SK-N-SH (cell line): ENCODE measurements around the gene SEMG1. TPM values are rescaled to one million over a fixed set of nuclear protein-coding genes. Genes with fewer than 3 reads are reported as not detected.

Experiments used
- CTCF ChIA-PET: fragments of 300-600, 350-600 bp; formaldehyde crosslinking; extraction: SDS; loops from one replicate; lab custom pipeline; 2021; lab: Yijun Ruan, JAX
- POLR2A ChIA-PET: fragments of 350-600 bp; sonication (Branson Sonifier 250); formaldehyde crosslinking; extraction: SDS; loops from one replicate; lab custom pipeline; 2020; ENCODE audit warnings: antibody characterized with exemption, inconsistent platforms; lab: Yijun Ruan, JAX
- DNase-seq: peaks from one replicate; pipeline ENCODE4 v3.0.0; 2012
- H2AFZ ChIP-seq: fragments of 200-600 bp; sonication (generic); 2 replicates; pipeline ENCODE4 v1.8.1; 2016; ENCODE audit warnings: antibody characterized with exemption, mild to moderate bottlenecking, low read depth
- H3F3A ChIP-seq: fragments of 200-600 bp; sonication (generic); replicated peaks from 2 replicates; pipeline ENCODE3; 2016; ENCODE audit warnings: antibody characterized with exemption, mild to moderate bottlenecking; ENCODE audit not compliant: insufficient read depth
- H3K27ac ChIP-seq, 2 experiments: fragments of 200-500 bp in 1 of 2; fragments of 200-600 bp in 1 of 2; sonication (Bioruptor generic) in 1 of 2; sonication (generic), shearing (Covaris generic) in 1 of 2; 2 replicates each; pipeline versions ENCODE4 v1.5.1 to v1.6.1; 2014 to 2016; ENCODE audit warnings: low read depth in 2 of 2, inconsistent platforms in 1 of 2, low read length in 1 of 2, mild to moderate bottlenecking in 1 of 2, mixed read lengths in 1 of 2
- H3K27me3 ChIP-seq: fragments of 200-600 bp; sonication (generic), shearing (Covaris generic); 2 replicates; pipeline ENCODE4 v1.6.1; 2016; ENCODE audit warnings: mixed run types; ENCODE audit not compliant: insufficient read depth
- H3K36me3 ChIP-seq, 2 experiments: fragments of 200-500 bp in 1 of 2; fragments of 200-600 bp in 1 of 2; sonication (Bioruptor generic) in 1 of 2; sonication (generic) in 1 of 2; replicated peaks in 1 of 2; 2 replicates each; pipeline versions ENCODE3 to v1.5.1; 2014 to 2016; ENCODE audit warnings: low read length in 1 of 2, mild to moderate bottlenecking in 1 of 2; ENCODE audit not compliant: insufficient read depth in 2 of 2, control insufficient read depth in 1 of 2
- H3K4me1 ChIP-seq, 2 experiments: fragments of 200-500 bp in 1 of 2; fragments of 200-600 bp in 1 of 2; sonication (Bioruptor generic) in 1 of 2; sonication (generic), shearing (Covaris generic) in 1 of 2; 2 replicates each; pipeline versions ENCODE4 v1.5.1 to v1.6.1; 2014 to 2016; ENCODE audit warnings: low read depth in 1 of 2, low read length in 1 of 2, mixed run types in 1 of 2; ENCODE audit not compliant: insufficient read depth in 2 of 2, control insufficient read depth in 1 of 2
- H3K4me2 ChIP-seq: fragments of 200-600 bp; sonication (generic), shearing (Covaris generic); 2 replicates; pipeline ENCODE4 v1.6.1; 2017; ENCODE audit warnings: mixed run types
- H3K4me3 ChIP-seq, 2 experiments: fragments of 200-500 bp in 1 of 2; fragments of 200-600 bp in 1 of 2; sonication (Bioruptor generic) in 1 of 2; sonication (generic), shearing (Covaris generic) in 1 of 2; 2 replicates each; pipeline versions ENCODE4 v1.5.1 to v1.8.1; 2014 to 2016; ENCODE audit warnings: low read depth in 2 of 2, inconsistent platforms in 1 of 2, low read length in 1 of 2, mild to moderate bottlenecking in 1 of 2, mixed read lengths in 1 of 2, moderate library complexity in 1 of 2
- H3K79me2 ChIP-seq: fragments of 200-600 bp; sonication (generic); 2 replicates; pipeline ENCODE4 v1.8.1; 2017; ENCODE audit warnings: mild to moderate bottlenecking; ENCODE audit not compliant: insufficient read depth
- H3K9ac ChIP-seq: fragments of 200-600 bp; sonication (generic); 2 replicates; pipeline ENCODE4 v1.6.1; 2017; ENCODE audit warnings: mixed run types
- H3K9me2 ChIP-seq: fragments of 200-600 bp; sonication (generic); 2 replicates; pipeline ENCODE4 v1.6.1; 2017; ENCODE audit warnings: mixed run types
- H3K9me3 ChIP-seq: fragments of 200-600 bp; sonication (generic); 2 replicates; pipeline ENCODE4 v1.6.1; 2017; ENCODE audit warnings: mixed run types, mild to moderate bottlenecking, moderate library complexity
- H4K20me1 ChIP-seq: fragments of 200-600 bp; sonication (generic); 2 replicates; pipeline ENCODE4 v1.6.1; 2017; ENCODE audit warnings: mild to moderate bottlenecking, mixed run types; ENCODE audit not compliant: insufficient read depth
- CHD2 ChIP-seq: fragments of 150-350 bp; IDR thresholded peaks from 2 replicates; pipeline ENCODE4 v1.6.1; 2018; ENCODE audit warnings: low read length; ENCODE audit not compliant: partially characterized antibody
- EP300 ChIP-seq, 2 experiments: IDR thresholded peaks; 2 replicates each; pipeline versions ENCODE4 v1.4.0 to v1.6.1; 2012; ENCODE audit warnings: borderline replicate concordance in 1 of 2, low read depth in 1 of 2, low read length in 1 of 2
- EZH2phosphoT487 ChIP-seq: fragments of 200-600 bp; sonication (generic); IDR thresholded peaks from 2 replicates; pipeline ENCODE4 v1.6.1; 2017; ENCODE audit warnings: low read depth, mixed run types, mild to moderate bottlenecking, antibody characterized with exemption, moderate library complexity, borderline replicate concordance
- FOSL2 ChIP-seq: IDR thresholded peaks from 2 replicates; pipeline ENCODE4 v1.4.0; 2012; ENCODE audit warnings: low read depth, mild to moderate bottlenecking, moderate library complexity, borderline replicate concordance
- GABPA ChIP-seq: IDR thresholded peaks from 2 replicates; pipeline ENCODE4 v1.4.0; 2012; ENCODE audit warnings: low read depth, mild to moderate bottlenecking
- IRF3 ChIP-seq: fragments of 150-350 bp; IDR thresholded peaks from 2 replicates; pipeline ENCODE4 v1.6.1; 2016; ENCODE audit warnings: mild to moderate bottlenecking, low read depth, low read length
- JUND ChIP-seq: IDR thresholded peaks from 2 replicates; pipeline ENCODE4 v1.4.0; 2012
- MAX ChIP-seq: IDR thresholded peaks from 2 replicates; pipeline ENCODE4 v1.4.0; 2012; ENCODE audit warnings: low read depth
- MXI1 ChIP-seq: IDR thresholded peaks from 2 replicates; pipeline ENCODE4 v1.6.1; 2012; ENCODE audit warnings: mild to moderate bottlenecking, low read depth, low read length, improper control_type of control experiment
- NFIC ChIP-seq: IDR thresholded peaks from 2 replicates; pipeline ENCODE4 v1.4.0; 2012; ENCODE audit warnings: borderline replicate concordance
- RAD21 ChIP-seq: IDR thresholded peaks from 2 replicates; pipeline ENCODE4 v1.6.1; 2012; ENCODE audit warnings: mild to moderate bottlenecking, low read length
- RCOR1 ChIP-seq: fragments of 150-350 bp; IDR thresholded peaks from 2 replicates; pipeline ENCODE4 v1.6.1; 2017; ENCODE audit warnings: antibody characterized with exemption, low read length
- RFX5 ChIP-seq: IDR thresholded peaks from 2 replicates; pipeline ENCODE4 v1.6.1; 2012; ENCODE audit warnings: mild to moderate bottlenecking, improper control_type of control experiment, low read length
- SMC3 ChIP-seq: IDR thresholded peaks from 2 replicates; pipeline ENCODE4 v1.6.1; 2012; ENCODE audit warnings: low read depth, low read length, improper control_type of control experiment
- TAF1 ChIP-seq: IDR thresholded peaks from 2 replicates; pipeline ENCODE4 v1.6.1; 2012; ENCODE audit warnings: low read depth, mild to moderate bottlenecking, low read length, moderate library complexity, borderline replicate concordance
- TCF12 ChIP-seq: IDR thresholded peaks from 2 replicates; pipeline ENCODE4 v1.4.0; 2012
- TEAD4 ChIP-seq: IDR thresholded peaks from 2 replicates; pipeline ENCODE4 v1.4.0; 2012; ENCODE audit warnings: mild to moderate bottlenecking, borderline replicate concordance; ENCODE audit not compliant: insufficient read depth
- USF1 ChIP-seq: IDR thresholded peaks from 2 replicates; pipeline ENCODE4 v1.4.0; 2012; ENCODE audit warnings: low read depth, borderline replicate concordance
- USF2 ChIP-seq: fragments of 150-350 bp; IDR thresholded peaks from 2 replicates; pipeline ENCODE4 v1.6.1; 2017; ENCODE audit warnings: antibody characterized with exemption, low read length, low read depth, borderline replicate concordance
- WGBS: methylation state at CpG from one replicate; pipeline ENCODE4 v1.1.6; 2017; ENCODE audit warnings: low lambda C conversion rate; 5-methylcytosine and 5-hydroxymethylcytosine counted together
- polyA plus RNA-seq, 3 experiments: library from polyadenylated mRNA; depleted of rRNA; stranded (reverse); fragments of >200 nt; gene quantifications; 2 replicates each; pipeline ENCODE4 v1.2.3, GENCODE V29; 2012

SEMG1 gene
- polyA plus RNA-seq, 1 of the 3 experiments (the other 2 are of a cell fraction), result not detected

GRCh38 chr20:45253261-45253660 lies 46.4 kb downstream of the SEMG1 start:
- 18% methylated on average over 4 of the region's 4 CpGs for WGBS
- H3F3A ChIP-seq, result no peaks in the 10 kb centered on the region
- no peaks in the 10 kb centered on the region for H3K36me3 ChIP-seq
- no peaks in the 10 kb centered on the region for H3K9me2 ChIP-seq
- no peaks in the 10 kb centered on the region for H3K79me2 ChIP-seq
- no peak overlapping the region for H3K27ac ChIP-seq
- DNase-seq, result no peak
- H3K9me3 ChIP-seq, result no peaks in the 10 kb centered on the region
- H3K4me2 ChIP-seq, result no peak overlapping the region
- H2AFZ ChIP-seq, result no peak overlapping the region
- CTCF ChIA-PET, result interaction anchor here (1.0 kb wide), 2 partner anchors 10 to 37 kb away, joined by 3 read pairs; no protein-coding TSS in a partner anchor
- TF ChIP-seq CHD2, result no peak
- no peak for TF ChIP-seq TCF12
- TF ChIP-seq TAF1, result no peak
- TF ChIP-seq EP300 (IDR thresholded peaks at IDR 0.05; ENCODE audit: borderline replicate concordance in 1 of 2, low read depth in 1 of 2, low read length in 1 of 2), result no peak
- TF ChIP-seq IRF3, result no peak
- TF ChIP-seq SMC3, result no peak
- no peak for TF ChIP-seq USF2
- TF ChIP-seq TEAD4, result no peak
- no peak for TF ChIP-seq NFIC
- TF ChIP-seq USF1, result no peak
- TF ChIP-seq FOSL2, result no peak
- TF ChIP-seq RAD21, result no peak
- no peak for TF ChIP-seq MXI1
- no peak for TF ChIP-seq MAX
- no peak for TF ChIP-seq GABPA
- no peak for TF ChIP-seq RCOR1
- TF ChIP-seq EZH2phosphoT487, result no peak
- no peak for TF ChIP-seq RFX5
- no peak for TF ChIP-seq JUND
- H3K4me1 ChIP-seq, result no peaks in the 10 kb centered on the region
- H3K4me3 ChIP-seq, result no peak overlapping the region
- H3K9ac ChIP-seq, result no peak overlapping the region
- peaks cover 34% of the 10 kb centered on the region; the same call in 1 of the 2 replicates for H3K27me3 ChIP-seq
- POLR2A ChIA-PET, result no interaction called here
- H4K20me1 ChIP-seq, result no peaks in the 10 kb centered on the region
